Uterus (tissue), 2 donors: Measurements from ENCODE around the gene FARS2.

ENCODE experiments used
- CTCF ChIP-seq, 4 experiments: fragments of 200-600 bp in 2 of 4; fragments of 450-650 bp in 2 of 4; sonication (generic) in 2 of 4; IDR thresholded peaks; one replicate each; pipeline ENCODE4 v1.5.1; 2016 to 2019; ENCODE audit warnings: antibody characterized with exemption in 4 of 4, mild to moderate bottlenecking in 2 of 4, moderate library complexity in 1 of 4
- POLR2A ChIP-seq, 2 donors: fragments of 450-650 bp; IDR thresholded peaks; one replicate each; pipeline ENCODE4 v1.6.1; 2016; ENCODE audit warnings: antibody characterized with exemption in 2 of 2, mild to moderate bottlenecking in 1 of 2, moderate library complexity in 1 of 2

GRCh38 chr6:5373430-5373829, 112.1 kb downstream of the FARS2 start:
- TF ChIP-seq CTCF (IDR thresholded peaks at IDR 0.05) (no peak), POLR2A (IDR thresholded peaks at IDR 0.05) (no peak)
